ENCODE results near the gene CFAP92.

Gene CFAP92

DNA sequence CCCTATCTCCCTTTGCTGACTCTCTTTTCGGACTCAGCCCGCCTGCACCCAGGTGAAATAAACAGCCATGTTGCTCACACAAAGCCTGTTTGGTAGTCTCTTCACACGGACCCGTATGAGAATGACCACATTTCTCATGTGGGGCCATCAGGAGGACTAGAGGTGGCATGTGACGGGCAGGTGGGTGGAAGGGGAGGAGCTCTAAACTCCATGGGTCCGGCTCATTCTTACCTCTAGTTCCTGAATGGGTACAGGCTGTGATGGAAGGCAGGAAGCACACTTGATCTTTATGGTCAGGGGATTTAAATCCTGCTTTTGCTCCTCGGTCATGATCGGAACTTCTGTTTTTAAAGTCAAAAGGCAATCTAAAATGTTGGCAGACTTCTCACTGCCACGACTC, 28.6 kb downstream of the CFAP92 start:
- DNase-seq (ENCODE audit: low read depth, low spot score) = no peak
- H3K4me3 ChIP-seq (ENCODE audit: low read depth, low read length) = no peak overlapping the region
- TF ChIP-seq, protein P1, sequence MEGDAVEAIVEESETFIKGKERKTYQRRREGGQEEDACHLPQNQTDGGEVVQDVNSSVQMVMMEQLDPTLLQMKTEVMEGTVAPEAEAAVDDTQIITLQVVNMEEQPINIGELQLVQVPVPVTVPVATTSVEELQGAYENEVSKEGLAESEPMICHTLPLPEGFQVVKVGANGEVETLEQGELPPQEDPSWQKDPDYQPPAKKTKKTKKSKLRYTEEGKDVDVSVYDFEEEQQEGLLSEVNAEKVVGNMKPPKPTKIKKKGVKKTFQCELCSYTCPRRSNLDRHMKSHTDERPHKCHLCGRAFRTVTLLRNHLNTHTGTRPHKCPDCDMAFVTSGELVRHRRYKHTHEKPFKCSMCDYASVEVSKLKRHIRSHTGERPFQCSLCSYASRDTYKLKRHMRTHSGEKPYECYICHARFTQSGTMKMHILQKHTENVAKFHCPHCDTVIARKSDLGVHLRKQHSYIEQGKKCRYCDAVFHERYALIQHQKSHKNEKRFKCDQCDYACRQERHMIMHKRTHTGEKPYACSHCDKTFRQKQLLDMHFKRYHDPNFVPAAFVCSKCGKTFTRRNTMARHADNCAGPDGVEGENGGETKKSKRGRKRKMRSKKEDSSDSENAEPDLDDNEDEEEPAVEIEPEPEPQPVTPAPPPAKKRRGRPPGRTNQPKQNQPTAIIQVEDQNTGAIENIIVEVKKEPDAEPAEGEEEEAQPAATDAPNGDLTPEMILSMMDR (IDR thresholded peaks at IDR 0.05; ENCODE audit: low read depth, low read length) = no peak
- in situ Hi-C loops (cut with HindIII; ENCODE audit: low sequenced_read_pairs) = no loop called here

DNA sequence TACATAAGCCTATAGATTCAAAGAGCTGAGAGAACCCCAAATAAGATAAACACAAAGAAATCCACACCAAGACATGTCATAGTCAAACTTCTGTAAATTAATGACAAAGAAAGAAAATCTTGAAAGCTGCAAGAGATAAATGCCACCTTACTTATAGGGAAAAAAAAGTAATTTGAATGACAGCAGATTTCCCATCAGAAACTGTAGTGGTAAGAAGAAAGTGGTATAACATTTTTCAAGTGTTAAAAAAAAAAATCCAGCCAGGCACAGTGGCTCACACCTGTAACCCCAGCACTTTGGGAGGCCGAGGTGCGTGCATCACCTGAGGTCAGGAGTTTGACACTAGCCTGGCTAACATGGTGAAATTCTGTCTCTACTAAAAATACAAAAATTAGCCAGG, 37.4 kb downstream of the CFAP92 start:
- DNase-seq (ENCODE audit: low read depth, low spot score) = no peak
- in situ Hi-C loops (cut with HindIII; ENCODE audit: low sequenced_read_pairs) = no loop called here
- H3K4me3 ChIP-seq (ENCODE audit: low read depth, low read length) = no peak overlapping the region
- TF ChIP-seq, protein P1 (IDR thresholded peaks at IDR 0.05; ENCODE audit: low read depth, low read length) = no peak

DNA sequence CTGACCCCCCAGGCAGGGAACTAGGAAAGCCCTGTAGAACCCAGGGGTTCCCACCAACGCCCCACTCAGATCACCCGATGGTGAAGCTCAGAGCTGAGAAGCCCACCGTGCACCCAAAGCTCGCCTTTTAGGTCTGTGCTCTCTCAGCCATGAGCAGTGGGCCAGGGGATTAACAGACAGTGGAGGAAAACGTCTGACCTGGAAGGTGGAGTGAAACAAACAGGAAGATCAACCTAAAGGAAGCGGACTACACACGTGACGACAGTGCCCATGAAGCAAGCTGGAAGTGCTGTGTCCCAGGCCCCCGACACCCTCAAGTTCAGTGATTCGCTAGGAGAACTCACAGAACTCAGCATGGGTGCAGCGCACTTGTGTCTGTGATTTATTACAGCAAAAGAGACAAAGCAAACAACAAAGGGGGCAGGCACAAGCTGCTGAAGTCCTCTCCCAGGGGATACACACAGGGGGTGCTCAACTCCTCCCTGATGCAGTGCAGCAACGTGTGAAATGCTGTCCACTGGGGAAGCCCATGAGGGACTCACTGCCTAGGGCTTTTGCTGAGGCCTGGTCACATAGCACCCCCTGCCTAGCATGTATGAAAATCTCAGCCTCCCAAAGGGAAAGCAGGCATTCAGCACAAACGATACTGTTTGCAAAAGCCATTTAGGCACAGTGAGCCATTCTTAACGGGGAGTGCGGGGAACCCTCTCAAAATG, 43.5 kb downstream of the CFAP92 start:
- TF ChIP-seq, protein P1 (IDR thresholded peaks at IDR 0.05; ENCODE audit: low read depth, low read length) = peak; percentile 38
- H3K4me3 ChIP-seq (ENCODE audit: low read depth, low read length) = no peak overlapping the region
- DNase-seq (ENCODE audit: low read depth, low spot score) = peak; percentile 31
- in situ Hi-C loops (cut with HindIII; ENCODE audit: low sequenced_read_pairs) = no loop called here

DNA sequence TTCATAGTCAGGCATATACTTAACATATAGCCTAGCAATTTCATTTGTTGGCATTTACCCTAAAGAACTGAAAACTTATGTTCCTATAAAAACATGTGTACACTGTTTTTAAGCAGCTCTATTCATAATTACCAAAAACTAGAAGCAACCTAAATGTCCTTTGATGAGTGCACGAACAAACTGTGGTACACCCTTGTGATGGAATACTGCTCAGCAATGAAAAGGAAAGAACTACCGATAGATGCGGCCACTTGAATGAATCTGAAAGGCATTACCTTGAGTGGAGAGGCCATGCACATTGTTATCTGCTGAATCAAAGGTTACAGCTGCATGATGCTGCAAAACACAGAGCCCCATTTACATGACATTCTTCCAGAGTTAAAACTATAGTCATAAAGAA, 44.7 kb downstream of the CFAP92 start:
- in situ Hi-C loops (cut with HindIII; ENCODE audit: low sequenced_read_pairs) = no loop called here
- DNase-seq (ENCODE audit: low read depth, low spot score) = no peak
- TF ChIP-seq, protein P1 (IDR thresholded peaks at IDR 0.05; ENCODE audit: low read depth, low read length) = no peak
- H3K4me3 ChIP-seq (ENCODE audit: low read depth, low read length) = no peak overlapping the region

DNA sequence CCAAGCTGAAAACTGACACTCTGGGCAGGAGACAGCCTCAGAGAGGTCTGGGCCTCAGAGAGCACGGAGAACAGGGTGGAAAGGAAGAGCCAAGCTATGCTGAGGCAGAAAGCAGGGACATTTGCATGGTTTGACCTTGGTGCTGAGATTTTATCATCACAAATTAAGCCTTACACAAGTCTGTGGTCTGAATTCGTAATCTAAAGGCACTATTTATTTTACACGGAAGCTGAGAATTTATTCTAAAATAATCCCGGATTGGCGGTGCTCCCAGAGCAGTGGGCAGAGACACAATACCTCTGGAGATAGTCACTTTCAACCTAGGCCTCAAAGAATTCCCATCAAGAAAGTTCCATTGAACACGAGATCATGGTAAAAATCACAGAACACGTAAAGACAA, 47.5 kb downstream of the CFAP92 start:
- in situ Hi-C loops (cut with HindIII; ENCODE audit: low sequenced_read_pairs) = no loop called here
- TF ChIP-seq, protein P1 (IDR thresholded peaks at IDR 0.05; ENCODE audit: low read depth, low read length) = no peak
- H3K4me3 ChIP-seq (ENCODE audit: low read depth, low read length) = no peak overlapping the region
- DNase-seq (ENCODE audit: low read depth, low spot score) = peak; percentile 61

DNA sequence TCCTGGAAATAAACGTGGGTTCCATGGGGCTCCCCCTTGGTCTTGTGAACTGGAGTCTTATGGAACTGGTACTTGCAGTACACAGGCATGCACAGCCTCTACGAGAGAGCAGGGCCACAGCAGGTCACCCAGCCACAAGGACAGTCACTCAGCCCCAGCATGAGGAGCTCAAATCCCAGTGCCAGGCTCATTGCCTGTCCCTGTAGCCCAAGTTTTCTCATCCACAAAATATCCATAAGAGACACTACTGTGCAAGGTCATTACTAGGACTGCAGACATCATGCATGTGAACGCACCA, 48.0 kb downstream of the CFAP92 start:
- H3K4me3 ChIP-seq (ENCODE audit: low read depth, low read length) = no peak overlapping the region
- no peak for DNase-seq (ENCODE audit: low read depth, low spot score)
- in situ Hi-C loops (cut with HindIII; ENCODE audit: low sequenced_read_pairs) = no loop called here
- TF ChIP-seq, protein P1 (IDR thresholded peaks at IDR 0.05; ENCODE audit: low read depth, low read length) = no peak

Data from astrocyte of the spinal cord (primary cell).